ENCODE data around the gene INHBB. TPM values are rescaled to one million over a fixed set of nuclear protein-coding genes. Genes with fewer than 3 reads are reported as not detected.

The INHBB gene
- total RNA-seq, 4 donors from 2014 or later, result 0.31 to 8.4 (median 3.4) TPM

DNA sequence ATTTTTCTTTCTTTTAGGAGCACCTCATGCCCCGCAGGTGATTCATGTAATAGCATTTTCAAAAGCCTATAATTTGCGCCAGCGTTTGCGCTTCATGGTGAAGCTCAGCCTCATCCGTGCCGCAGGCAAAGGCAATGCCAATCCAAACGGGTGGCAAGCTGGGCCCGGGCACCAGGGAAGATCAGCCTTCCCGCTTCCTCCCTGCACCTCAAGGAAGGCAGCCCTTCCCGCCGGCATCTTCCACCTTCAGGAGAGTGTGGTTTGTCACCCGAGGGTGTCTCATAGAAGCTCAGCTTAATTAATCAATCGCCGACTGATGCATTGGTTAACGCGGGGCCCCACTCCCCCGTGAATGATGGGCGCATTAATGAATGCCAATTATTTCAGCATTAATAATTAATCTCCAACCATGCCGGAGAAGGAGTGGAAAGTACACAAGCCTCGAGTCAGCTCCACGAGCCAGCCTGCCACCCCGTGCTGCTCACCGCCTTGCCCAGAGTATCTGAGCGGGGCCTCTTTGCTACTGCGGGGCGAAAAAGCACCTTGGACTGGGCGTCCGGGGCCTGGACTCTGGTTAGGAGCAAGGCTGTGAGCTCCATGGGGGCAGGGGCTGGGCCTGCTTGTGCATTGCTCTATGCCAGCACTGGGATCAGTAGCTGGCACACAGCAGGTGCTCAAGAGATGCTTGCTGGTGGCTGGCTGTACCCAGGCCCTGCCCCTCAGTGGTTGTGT lies 13.0 kb downstream of the INHBB start:
- no peak overlapping the region for H3K27ac ChIP-seq
- WGBS, 2 donors (ENCODE audit: low coverage in 1 of 2), result 91 to 94% methylated on average over 6 to 15 of the region's 28 CpGs
- no peaks in the 10 kb centered on the region for H3K36me3 ChIP-seq
- H3K27me3 ChIP-seq, result peaks cover 26% of the 10 kb centered on the region
- H3K9me3 ChIP-seq, result no peaks in the 10 kb centered on the region
- H3K4me1 ChIP-seq, result no peaks in the 10 kb centered on the region
- H3K4me3 ChIP-seq, result no peak overlapping the region
- no peak for ATAC-seq
- TF ChIP-seq, protein P1, sequence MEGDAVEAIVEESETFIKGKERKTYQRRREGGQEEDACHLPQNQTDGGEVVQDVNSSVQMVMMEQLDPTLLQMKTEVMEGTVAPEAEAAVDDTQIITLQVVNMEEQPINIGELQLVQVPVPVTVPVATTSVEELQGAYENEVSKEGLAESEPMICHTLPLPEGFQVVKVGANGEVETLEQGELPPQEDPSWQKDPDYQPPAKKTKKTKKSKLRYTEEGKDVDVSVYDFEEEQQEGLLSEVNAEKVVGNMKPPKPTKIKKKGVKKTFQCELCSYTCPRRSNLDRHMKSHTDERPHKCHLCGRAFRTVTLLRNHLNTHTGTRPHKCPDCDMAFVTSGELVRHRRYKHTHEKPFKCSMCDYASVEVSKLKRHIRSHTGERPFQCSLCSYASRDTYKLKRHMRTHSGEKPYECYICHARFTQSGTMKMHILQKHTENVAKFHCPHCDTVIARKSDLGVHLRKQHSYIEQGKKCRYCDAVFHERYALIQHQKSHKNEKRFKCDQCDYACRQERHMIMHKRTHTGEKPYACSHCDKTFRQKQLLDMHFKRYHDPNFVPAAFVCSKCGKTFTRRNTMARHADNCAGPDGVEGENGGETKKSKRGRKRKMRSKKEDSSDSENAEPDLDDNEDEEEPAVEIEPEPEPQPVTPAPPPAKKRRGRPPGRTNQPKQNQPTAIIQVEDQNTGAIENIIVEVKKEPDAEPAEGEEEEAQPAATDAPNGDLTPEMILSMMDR (IDR thresholded peaks at IDR 0.05), result no peak
- TF ChIP-seq EP300 (IDR thresholded peaks at IDR 0.05) (no peak), POLR2AphosphoS5 (IDR thresholded peaks at IDR 0.05) (no peak), POLR2A (IDR thresholded peaks at IDR 0.05) (no peak)

DNA sequence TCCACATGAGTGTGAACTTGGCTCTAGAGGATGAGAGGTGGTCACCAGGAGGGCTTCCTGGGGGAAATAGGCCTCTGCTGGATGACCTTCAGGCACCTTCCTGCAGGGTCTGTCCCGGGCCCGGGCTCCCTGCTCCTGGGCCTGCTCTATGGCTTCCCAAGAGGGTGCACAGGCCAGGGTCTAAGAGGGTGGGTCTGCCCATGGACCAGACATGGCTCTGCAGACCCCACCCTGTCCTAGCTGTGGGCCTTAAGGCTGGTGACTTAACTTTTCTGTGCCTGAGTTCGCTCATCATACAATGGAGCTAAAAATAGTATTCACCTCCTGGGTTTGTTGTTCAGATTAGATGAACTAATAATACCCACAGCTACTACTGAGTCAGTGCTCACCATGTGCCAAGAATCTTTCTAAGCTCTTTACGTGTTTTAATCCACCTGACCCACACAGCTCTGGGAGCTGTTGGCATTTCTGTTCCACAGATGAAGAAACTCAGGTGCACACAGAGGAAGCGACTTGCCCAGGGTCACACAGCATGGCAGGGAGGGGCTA lies 14.4 kb downstream of the INHBB start:
- Histone ChIP-seq H3K27me3 (peaks cover 22% of the 10 kb centered on the region), H3K4me1 (no peaks in the 10 kb centered on the region), H3K27ac (no peak overlapping the region), H3K9me3 (no peaks in the 10 kb centered on the region), H3K4me3 (no peak overlapping the region), H3K36me3 (no peaks in the 10 kb centered on the region)
- WGBS, 2 donors (ENCODE audit: low coverage in 1 of 2), result 40 to 60% methylated on average over 1 of the region's 5 CpGs
- TF ChIP-seq POLR2AphosphoS5 (IDR thresholded peaks at IDR 0.05) (no peak), EP300 (IDR thresholded peaks at IDR 0.05) (no peak), POLR2A (IDR thresholded peaks at IDR 0.05) (no peak)
- TF ChIP-seq, protein P1 (IDR thresholded peaks at IDR 0.05), result no peak
- no peak for ATAC-seq

DNA sequence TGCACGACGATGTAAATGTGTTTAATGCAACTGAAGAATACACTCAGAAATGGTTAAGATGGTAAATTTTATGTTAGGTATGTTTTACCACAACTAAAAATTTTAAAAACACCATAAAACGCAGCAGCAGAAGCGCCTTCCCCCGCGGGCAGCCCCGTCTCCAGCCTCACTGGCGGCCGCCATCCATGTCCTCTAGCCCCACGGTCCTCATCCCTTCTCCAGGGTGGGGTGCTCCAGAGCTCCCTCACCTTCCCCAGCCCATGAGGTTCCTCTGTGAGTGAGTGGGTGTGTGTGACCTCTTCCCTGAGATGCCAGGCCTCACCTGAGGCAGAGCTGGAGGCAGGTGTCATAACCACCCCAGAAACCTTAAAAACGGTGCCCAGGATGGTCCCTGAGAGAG lies 17.0 kb downstream of the INHBB start:
- no peak for ATAC-seq
- H3K4me3 ChIP-seq, result no peak overlapping the region
- no peak for TF ChIP-seq POLR2A (IDR thresholded peaks at IDR 0.05)
- TF ChIP-seq, protein P1 (IDR thresholded peaks at IDR 0.05), result no peak
- TF ChIP-seq EP300 (IDR thresholded peaks at IDR 0.05), result no peak
- no peak for TF ChIP-seq POLR2AphosphoS5 (IDR thresholded peaks at IDR 0.05)
- no peaks in the 10 kb centered on the region for H3K36me3 ChIP-seq
- H3K4me1 ChIP-seq, result no peaks in the 10 kb centered on the region
- H3K9me3 ChIP-seq, result no peaks in the 10 kb centered on the region
- H3K27me3 ChIP-seq, result peaks cover 3% of the 10 kb centered on the region
- WGBS, 2 donors (ENCODE audit: low coverage in 1 of 2), result 91% methylated on average over 10 of the region's 11 CpGs; no CpG with 5 or more reads in 1 of the 2 donors
- H3K27ac ChIP-seq, result no peak overlapping the region

DNA sequence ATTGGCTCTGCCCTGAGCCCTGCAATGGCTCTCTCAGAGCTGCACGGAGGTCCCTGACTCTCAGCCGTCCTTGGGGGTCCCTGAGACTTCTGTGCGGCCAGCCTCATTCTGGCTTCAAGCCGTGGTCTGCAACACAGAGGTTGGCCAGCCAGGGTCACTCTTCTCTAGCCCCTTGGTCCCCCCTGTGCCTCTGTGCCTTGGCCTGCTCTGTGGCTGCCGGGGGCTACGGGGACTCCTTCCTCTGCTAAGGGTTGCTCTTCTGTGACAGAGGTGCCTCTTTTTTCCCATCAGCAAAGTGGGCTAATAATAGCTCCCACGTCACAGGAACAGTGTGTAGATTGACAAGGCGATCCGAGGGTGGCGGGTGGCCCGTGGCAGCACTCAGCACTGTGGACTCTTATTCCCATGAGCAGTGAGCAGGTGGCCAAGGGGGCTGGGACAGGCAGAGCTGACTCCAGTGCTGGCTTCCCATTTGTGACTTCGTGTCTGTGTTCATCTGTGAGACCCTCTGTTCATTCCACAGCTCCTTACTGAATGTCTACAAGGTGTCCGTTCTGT lies 19.4 kb downstream of the INHBB start:
- Histone ChIP-seq H3K36me3 (no peaks in the 10 kb centered on the region), H3K4me1 (no peaks in the 10 kb centered on the region), H3K4me3 (no peak overlapping the region), H3K27me3 (peaks cover under 1% of the 10 kb centered on the region), H3K9me3 (no peaks in the 10 kb centered on the region), H3K27ac (no peak overlapping the region)
- TF ChIP-seq EP300 (IDR thresholded peaks at IDR 0.05) (no peak), POLR2AphosphoS5 (IDR thresholded peaks at IDR 0.05) (no peak), POLR2A (IDR thresholded peaks at IDR 0.05) (no peak)
- 70% methylated on average over 7 of the region's 13 CpGs; no CpG with 5 or more reads in 1 of the 2 donors for WGBS, 2 donors (ENCODE audit: low coverage in 1 of 2)
- no peak for ATAC-seq

DNA sequence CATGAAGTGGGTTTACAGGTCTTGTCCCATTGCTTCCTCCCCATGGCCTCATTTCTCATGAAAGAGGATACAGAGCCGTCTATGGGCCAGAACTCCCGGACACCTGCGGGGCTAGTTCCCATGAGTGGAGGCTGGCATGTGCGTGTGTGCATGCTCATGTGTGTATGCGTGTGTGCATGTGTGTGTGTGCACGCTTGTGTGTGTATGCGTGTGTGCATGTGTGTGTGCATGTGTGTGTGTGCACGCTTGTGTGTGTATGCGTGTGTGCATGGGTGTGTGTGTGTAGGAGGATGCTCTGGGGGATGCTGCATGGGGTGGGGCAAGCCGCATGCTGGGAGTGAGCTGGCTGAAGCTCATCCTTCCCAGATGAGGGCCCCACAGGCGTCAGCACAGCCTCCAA lies 20.8 kb downstream of the INHBB start:
- no peaks in the 10 kb centered on the region for H3K9me3 ChIP-seq
- no peak overlapping the region for H3K27ac ChIP-seq
- H3K27me3 ChIP-seq, result no peaks in the 10 kb centered on the region
- H3K4me3 ChIP-seq, result no peak overlapping the region
- TF ChIP-seq, protein P1 (IDR thresholded peaks at IDR 0.05), result no peak
- no peak for TF ChIP-seq POLR2AphosphoS5 (IDR thresholded peaks at IDR 0.05)
- no peaks in the 10 kb centered on the region for H3K36me3 ChIP-seq
- no peak for ATAC-seq
- no peaks in the 10 kb centered on the region for H3K4me1 ChIP-seq
- WGBS, 2 donors (ENCODE audit: low coverage in 1 of 2), result 10 to 74% methylated on average over 2 to 4 of the region's 11 CpGs
